GM21529 (cell line): ENCODE results near the gene PSPC1.
"Not testable (repeated sequence)": the region's sequence is repeated elsewhere in the genome, so short reads cannot be mapped to it uniquely, and the experiment has no call there.

Source experiments
- ATAC-seq: cut with Tn5 transposase; IDR thresholded peaks from one replicate; pipeline ENCODE4 v1.9.1; 2021; ENCODE audit not compliant: unreplicated experiment

PSPC1 gene

GRCh38 chr13:19782727-19783682, at the start of gene PSPC1:
TSS of gene PSPC1 (minus strand) at chr13:19782945. CDS start at chr13:19782757, 188 bp downstream.
- peak; percentile 84 for ATAC-seq

GRCh38 chr13:19822673-19823072, 39.9 kb upstream of the PSPC1 start:
- ATAC-seq: no peak

- ATAC-seq: no peak
These were observed 35.6 kb upstream of the PSPC1 start for GRCh38 chr13:19818223-19818842.

- ATAC-seq: no peak
These were observed 34.9 kb upstream of the PSPC1 start for GRCh38 chr13:19817510-19818158.

GRCh38 chr13:19817106-19817505, 34.4 kb upstream of the PSPC1 start:
- ATAC-seq: no peak

GRCh38 chr13:19815842-19816241, 33.1 kb upstream of the PSPC1 start:
- not testable (repeated sequence) for ATAC-seq

GRCh38 chr13:19810996-19811881, 28.5 kb upstream of the PSPC1 start:
- no peak for ATAC-seq

GRCh38 chr13:19810151-19810550, 27.4 kb upstream of the PSPC1 start:
- no peak for ATAC-seq

- no peak for ATAC-seq
These were observed 23.0 kb upstream of the PSPC1 start for GRCh38 chr13:19805765-19806164.

- no peak for ATAC-seq
These were observed 13.2 kb upstream of the PSPC1 start for GRCh38 chr13:19795956-19796355.

- no peak for ATAC-seq
These were observed 11.9 kb upstream of the PSPC1 start for GRCh38 chr13:19794631-19795030.

GRCh38 chr13:19791953-19792537, 9.3 kb upstream of the PSPC1 start:
- ATAC-seq: no peak

- peak; percentile 42 for ATAC-seq
These were observed 557 bp downstream of the PSPC1 start for GRCh38 chr13:19782049-19782726.

GRCh38 chr13:19781526-19781925, 1.2 kb downstream of the PSPC1 start:
- no peak for ATAC-seq

- not testable (repeated sequence) for ATAC-seq
These were observed 1.9 kb downstream of the PSPC1 start for GRCh38 chr13:19780753-19781418.

GRCh38 chr13:19772306-19772705, 10.4 kb downstream of the PSPC1 start:
- no peak for ATAC-seq

GRCh38 chr13:19769854-19770253, 12.9 kb downstream of the PSPC1 start:
- no peak for ATAC-seq

GRCh38 chr13:19767966-19768365, 14.8 kb downstream of the PSPC1 start:
- ATAC-seq: no peak

GRCh38 chr13:19766591-19766990, 16.2 kb downstream of the PSPC1 start:
- ATAC-seq: no peak
